Measurements from ENCODE around the gene CALHM3. TPM values are rescaled to one million over a fixed set of nuclear protein-coding genes. Genes with fewer than 3 reads are reported as not detected.

CALHM3 gene
- polyA plus RNA-seq, 1 of the 3 experiments (the other 2 are of a cell fraction): not detected

DNA sequence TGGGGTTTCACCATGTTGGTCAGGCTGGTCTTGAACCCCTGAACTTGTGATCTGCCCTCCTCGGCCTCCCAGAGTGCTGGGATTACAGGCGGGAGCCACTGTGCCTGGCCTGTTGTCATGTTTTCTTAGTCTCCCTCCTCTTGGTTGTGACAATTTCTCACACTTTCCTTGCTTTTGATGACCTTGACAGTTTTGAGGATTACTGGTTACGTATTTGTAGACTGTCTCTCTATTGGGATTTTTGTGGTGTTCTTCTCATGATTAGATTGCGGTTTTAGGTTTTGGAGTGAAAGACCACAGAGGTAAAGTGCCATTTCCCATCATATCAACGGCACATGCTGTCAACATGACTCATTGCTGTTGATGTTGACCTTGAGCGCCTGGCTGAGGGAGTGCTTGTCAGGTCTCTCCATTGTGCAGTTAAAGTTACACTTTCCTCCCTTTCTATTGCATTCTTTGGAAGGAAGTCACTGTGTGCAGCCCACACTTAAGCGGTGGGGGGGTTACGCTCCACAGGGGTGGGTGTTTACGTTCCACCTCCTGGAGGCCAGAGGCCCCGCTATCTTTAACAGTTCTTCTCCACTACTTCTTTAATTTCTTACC is 25.2 kb upstream of the CALHM3 start:
- no peaks in the 10 kb centered on the region for H4K20me1 ChIP-seq (ENCODE audit: insufficient read depth)
- no peak overlapping the region for H2AFZ ChIP-seq (ENCODE audit: low read depth)
- H3K4me3 ChIP-seq (ENCODE audit: low read depth in 2 of 2, low read length in 1 of 2): no peak overlapping the region
- H3K27me3 ChIP-seq (ENCODE audit: insufficient read depth): peaks cover 15% of the 10 kb centered on the region
- peaks cover 6 to 40% of the 10 kb centered on the region in 2 experiments; a peak in 3 of 4 replicates for H3K4me1 ChIP-seq (ENCODE audit: control insufficient read depth in 1 of 2, insufficient read depth in 2 of 2, low read depth in 1 of 2, low read length in 1 of 2)
- H3F3A ChIP-seq (replicated peaks; ENCODE audit: insufficient read depth): peaks cover 5% of the 10 kb centered on the region
- ChIA-PET CTCF (interaction anchor here (0.7 to 3.9 kb wide), 6 partner anchors 11 to 95 kb away, joined by 3 to 16 read pairs (median 4); partner anchors contain the start of gene NEURL1), POLR2A (no interaction called here)
- peak overlapping the region; percentile 34; the same call in 1 of the 2 replicates for H3K4me2 ChIP-seq
- H3K9me3 ChIP-seq: no peaks in the 10 kb centered on the region
- peak overlapping the region in 1 of 2 experiments; percentile 48; a peak in 2 of 4 replicates for H3K27ac ChIP-seq (ENCODE audit: low read depth in 2 of 2, low read length in 1 of 2)
- H3K79me2 ChIP-seq (ENCODE audit: insufficient read depth): no peaks in the 10 kb centered on the region
- no peaks in the 10 kb centered on the region for H3K36me3 ChIP-seq (replicated peaks in 1 of 2; ENCODE audit: control insufficient read depth in 1 of 2, insufficient read depth in 2 of 2, low read length in 1 of 2)
- DNase-seq: peak; percentile 27
- 55% methylated on average over 10 of the region's 10 CpGs for WGBS (ENCODE audit: low lambda C conversion rate)
- H3K9me2 ChIP-seq: no peaks in the 10 kb centered on the region
- no peak overlapping the region for H3K9ac ChIP-seq
- TF ChIP-seq MEF2A (IDR thresholded peaks at IDR 0.05; ENCODE audit: borderline replicate concordance, low read depth) (no peak), RFX5 (IDR thresholded peaks at IDR 0.05; ENCODE audit: low read length) (no peak), CTCF (IDR thresholded peaks at IDR 0.05) (no peak), FOXM1 (IDR thresholded peaks at IDR 0.05; ENCODE audit: low read depth) (no peak), GATA2 (CRISPR knock-in tag; IDR thresholded peaks at IDR 0.05) (no peak), RAD21 (IDR thresholded peaks at IDR 0.05; ENCODE audit: low read length) (no peak), NRF1 (IDR thresholded peaks at IDR 0.05; ENCODE audit: low read depth, low read length) (no peak), FOXJ3 (CRISPR knock-in tag; IDR thresholded peaks at IDR 0.05) (no peak), MXI1 (IDR thresholded peaks at IDR 0.05; ENCODE audit: low read depth, low read length) (no peak), SIN3A (IDR thresholded peaks at IDR 0.05; ENCODE audit: borderline replicate concordance, low read depth, low read length) (0 out of 2 replicates have a peak, but pooled peaks have one; percentile 50), RXRA (IDR thresholded peaks at IDR 0.05; ENCODE audit: borderline replicate concordance, low read depth) (peak; percentile 62; the same call in 1 of the 2 replicates), EZH2phosphoT487 (IDR thresholded peaks at IDR 0.05; ENCODE audit: borderline replicate concordance, low read depth) (no peak), FOSL2 (IDR thresholded peaks at IDR 0.05; ENCODE audit: borderline replicate concordance, low read depth) (peak; percentile 76), TEAD4 (IDR thresholded peaks at IDR 0.05; ENCODE audit: borderline replicate concordance, insufficient read depth) (peak; percentile 44; the same call in 1 of the 2 replicates), USF1 (IDR thresholded peaks at IDR 0.05; ENCODE audit: borderline replicate concordance, low read depth) (no peak), GABPA (IDR thresholded peaks at IDR 0.05; ENCODE audit: low read depth) (no peak), YY1 (IDR thresholded peaks at IDR 0.05; ENCODE audit: low read depth) (no peak), ELF1 (IDR thresholded peaks at IDR 0.05) (no peak), ZBTB33 (IDR thresholded peaks at IDR 0.05; ENCODE audit: borderline replicate concordance, low read depth) (no peak), CHD2 (IDR thresholded peaks at IDR 0.05; ENCODE audit: low read length, partially characterized antibody) (no peak), JUND (IDR thresholded peaks at IDR 0.05) (peak; percentile 83), SMC3 (IDR thresholded peaks at IDR 0.05; ENCODE audit: low read depth, low read length) (no peak), USF2 (IDR thresholded peaks at IDR 0.05; ENCODE audit: borderline replicate concordance, low read depth, low read length) (no peak), NFIC (IDR thresholded peaks at IDR 0.05; ENCODE audit: borderline replicate concordance) (peak; percentile 33; the same call in 1 of the 2 replicates), POLR2AphosphoS5 (IDR thresholded peaks at IDR 0.05; ENCODE audit: low read depth, low read length) (peak; percentile 75; the same call in 1 of the 2 replicates), TCF12 (IDR thresholded peaks at IDR 0.05) (peak; percentile 87), RCOR1 (IDR thresholded peaks at IDR 0.05; ENCODE audit: low read length) (no peak)
- TF ChIP-seq, protein P1, sequence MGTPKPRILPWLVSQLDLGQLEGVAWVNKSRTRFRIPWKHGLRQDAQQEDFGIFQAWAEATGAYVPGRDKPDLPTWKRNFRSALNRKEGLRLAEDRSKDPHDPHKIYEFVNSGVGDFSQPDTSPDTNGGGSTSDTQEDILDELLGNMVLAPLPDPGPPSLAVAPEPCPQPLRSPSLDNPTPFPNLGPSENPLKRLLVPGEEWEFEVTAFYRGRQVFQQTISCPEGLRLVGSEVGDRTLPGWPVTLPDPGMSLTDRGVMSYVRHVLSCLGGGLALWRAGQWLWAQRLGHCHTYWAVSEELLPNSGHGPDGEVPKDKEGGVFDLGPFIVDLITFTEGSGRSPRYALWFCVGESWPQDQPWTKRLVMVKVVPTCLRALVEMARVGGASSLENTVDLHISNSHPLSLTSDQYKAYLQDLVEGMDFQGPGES (IDR thresholded peaks at IDR 0.05; ENCODE audit: low read depth, low read length): no peak
- TF ChIP-seq, protein P2, sequence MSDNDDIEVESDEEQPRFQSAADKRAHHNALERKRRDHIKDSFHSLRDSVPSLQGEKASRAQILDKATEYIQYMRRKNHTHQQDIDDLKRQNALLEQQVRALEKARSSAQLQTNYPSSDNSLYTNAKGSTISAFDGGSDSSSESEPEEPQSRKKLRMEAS (IDR thresholded peaks at IDR 0.05; ENCODE audit: low read depth): peak; percentile 53; the same call in 1 of the 2 replicates
